HEK293 (cell line): ENCODE results near the gene MAML2.

Experiments used
- GLI2 ChIP-seq: fragments of 450-650 bp; formaldehyde crosslinking; IDR thresholded peaks from 2 replicates; pipeline ENCODE4; 2017; ENCODE audit warnings: missing biosample characterization, missing genetic modification characterization, low read depth, borderline replicate concordance
- KLF10 ChIP-seq: fragments of 450-650 bp; IDR thresholded peaks from 2 replicates; pipeline ENCODE4 v1.5.1; 2018; ENCODE audit warnings: missing biosample characterization, mild to moderate bottlenecking, missing genetic modification characterization
- PRDM2 ChIP-seq: fragments of 450-650 bp; formaldehyde crosslinking; IDR thresholded peaks from 2 replicates; pipeline ENCODE4 v1.5.1; 2016; ENCODE audit warnings: missing biosample characterization, missing genetic modification characterization, borderline replicate concordance
- TRIM28 ChIP-seq: IDR thresholded peaks from 2 replicates; pipeline ENCODE4 v1.6.1; 2011; ENCODE audit warnings: low read length, control low read depth, borderline replicate concordance
- ZIC2 ChIP-seq: fragments of 450-650 bp; formaldehyde crosslinking; IDR thresholded peaks from 2 replicates; pipeline ENCODE4 v1.5.1; 2016; ENCODE audit warnings: missing biosample characterization, missing genetic modification characterization
- ZNF112 ChIP-seq: fragments of 450-650 bp; formaldehyde crosslinking; IDR thresholded peaks from 2 replicates; pipeline ENCODE4 v1.5.0; 2017; ENCODE audit warnings: missing biosample characterization, missing genetic modification characterization
- ZNF169 ChIP-seq: fragments of 450-650 bp; formaldehyde crosslinking; IDR thresholded peaks from 2 replicates; pipeline ENCODE4 v1.5.1; 2016; ENCODE audit warnings: missing biosample characterization, missing genetic modification characterization
- ZNF184 ChIP-seq: fragments of 450-650 bp; IDR thresholded peaks from 2 replicates; pipeline ENCODE4 v1.5.1; 2018; ENCODE audit warnings: missing biosample characterization, mild to moderate bottlenecking, missing genetic modification characterization
- ZNF239 ChIP-seq: fragments of 450-650 bp; formaldehyde crosslinking; IDR thresholded peaks from 2 replicates; pipeline ENCODE4 v1.5.1; 2016; ENCODE audit warnings: missing biosample characterization, missing genetic modification characterization
- ZNF514 ChIP-seq: fragments of 450-650 bp; formaldehyde crosslinking; IDR thresholded peaks from 2 replicates; pipeline ENCODE4 v1.5.1; 2016; ENCODE audit warnings: missing biosample characterization, missing genetic modification characterization
- ZNF518A ChIP-seq: fragments of 450-650 bp; formaldehyde crosslinking; conservative IDR thresholded peaks from 2 replicates; pipeline ENCODE4 v1.5.1; 2016; ENCODE audit warnings: low read depth, missing biosample characterization, missing genetic modification characterization
- ZNF561 ChIP-seq: fragments of 450-650 bp; IDR thresholded peaks from 2 replicates; pipeline ENCODE4 v1.5.1; 2018; ENCODE audit warnings: missing biosample characterization, missing genetic modification characterization, borderline replicate concordance
- ZNF660 ChIP-seq: fragments of 450-650 bp; IDR thresholded peaks from 2 replicates; pipeline ENCODE4 v1.5.1; 2018; ENCODE audit warnings: missing biosample characterization, mild to moderate bottlenecking, missing genetic modification characterization
- ZNF792 ChIP-seq: fragments of 450-650 bp; formaldehyde crosslinking; IDR thresholded peaks from 2 replicates; pipeline ENCODE4 v1.5.1; 2016; ENCODE audit warnings: missing biosample characterization, missing genetic modification characterization
- TF ChIP-seq, protein P1 (sequence below): fragments of 450-650 bp; formaldehyde crosslinking; IDR thresholded peaks from 2 replicates; pipeline ENCODE4 v1.5.1; 2016; ENCODE audit warnings: missing biosample characterization, missing genetic modification characterization
- TF ChIP-seq, protein P2 (sequence below): fragments of 450-650 bp; formaldehyde crosslinking; IDR thresholded peaks from 2 replicates; pipeline ENCODE4 v1.5.1; 2016; ENCODE audit warnings: missing biosample characterization, missing genetic modification characterization
- TF ChIP-seq, protein P3 (sequence below): fragments of 450-650 bp; formaldehyde crosslinking; IDR thresholded peaks from 2 replicates; pipeline ENCODE4 v1.5.1; 2016; ENCODE audit warnings: missing biosample characterization, missing genetic modification characterization
- TF ChIP-seq, protein P4 (sequence below): fragments of 450-650 bp; formaldehyde crosslinking; IDR thresholded peaks from 2 replicates; pipeline ENCODE4 v1.5.1; 2016; ENCODE audit warnings: missing biosample characterization, missing genetic modification characterization
- TF ChIP-seq, protein P5 (sequence below): fragments of 450-650 bp; formaldehyde crosslinking; IDR thresholded peaks from 2 replicates; pipeline ENCODE4 v1.5.1; 2016; ENCODE audit warnings: missing biosample characterization, missing genetic modification characterization

MAML2 gene

DNA sequence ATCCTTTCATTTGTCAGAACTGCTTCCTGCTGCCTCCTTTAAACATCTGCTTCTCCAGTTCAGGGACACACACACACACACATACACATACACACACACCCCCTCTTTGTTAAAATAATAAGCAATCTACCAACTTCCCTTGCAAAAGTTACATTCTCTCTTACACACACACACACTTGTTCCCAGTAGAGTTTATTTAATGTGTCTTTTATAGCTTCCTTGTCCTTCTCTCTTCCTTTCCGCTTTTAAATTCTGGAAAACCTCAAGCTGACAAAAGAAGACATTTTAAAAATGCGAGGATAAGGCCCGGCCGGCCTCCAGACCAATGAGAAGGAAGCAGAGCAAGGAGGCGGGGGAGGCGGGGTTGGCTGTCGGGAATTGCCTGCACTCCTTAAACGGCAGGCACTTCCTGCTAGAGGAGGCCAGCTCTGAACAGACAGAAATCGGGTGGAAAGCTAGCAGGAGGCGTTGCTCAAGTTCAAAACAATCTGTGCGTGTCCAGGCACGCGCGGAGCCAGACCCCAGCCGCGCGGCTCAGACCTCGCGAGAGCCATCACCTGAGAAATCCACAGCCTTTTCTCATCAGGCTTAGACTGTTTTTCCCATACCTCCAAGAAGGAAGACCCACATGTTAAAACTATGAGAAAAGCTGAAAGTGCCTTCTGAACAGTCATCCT is 99.9 kb downstream of the MAML2 start (continued):
- TF ChIP-seq PRDM2 (tag by site-specific recombination) (no peak), ZNF561 (tag by site-specific recombination) (no peak), ZNF518A (tag by site-specific recombination) (no peak; the same call in 1 of the 2 replicates), TRIM28 (no peak; the same call in 1 of the 2 replicates), ZNF660 (tag by site-specific recombination) (peak; percentile 16; the same call in 1 of the 2 replicates), ZIC2 (0 out of 2 replicates have a peak, but pooled peaks have one; percentile 16), ZNF792 (tag by site-specific recombination) (no peak), ZNF112 (tag by site-specific recombination) (no peak), GLI2 (tag by site-specific recombination) (no peak), ZNF184 (tag by site-specific recombination) (no peak), KLF10 (tag by site-specific recombination) (0 out of 2 replicates have a peak, but pooled peaks have one; percentile 50), ZNF239 (no peak), ZNF514 (tag by site-specific recombination) (no peak), ZNF169 (tag by site-specific recombination) (no peak)
- TF ChIP-seq, protein P1, sequence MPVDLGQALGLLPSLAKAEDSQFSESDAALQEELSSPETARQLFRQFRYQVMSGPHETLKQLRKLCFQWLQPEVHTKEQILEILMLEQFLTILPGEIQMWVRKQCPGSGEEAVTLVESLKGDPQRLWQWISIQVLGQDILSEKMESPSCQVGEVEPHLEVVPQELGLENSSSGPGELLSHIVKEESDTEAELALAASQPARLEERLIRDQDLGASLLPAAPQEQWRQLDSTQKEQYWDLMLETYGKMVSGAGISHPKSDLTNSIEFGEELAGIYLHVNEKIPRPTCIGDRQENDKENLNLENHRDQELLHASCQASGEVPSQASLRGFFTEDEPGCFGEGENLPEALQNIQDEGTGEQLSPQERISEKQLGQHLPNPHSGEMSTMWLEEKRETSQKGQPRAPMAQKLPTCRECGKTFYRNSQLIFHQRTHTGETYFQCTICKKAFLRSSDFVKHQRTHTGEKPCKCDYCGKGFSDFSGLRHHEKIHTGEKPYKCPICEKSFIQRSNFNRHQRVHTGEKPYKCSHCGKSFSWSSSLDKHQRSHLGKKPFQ, result no peak
- TF ChIP-seq, protein P2, sequence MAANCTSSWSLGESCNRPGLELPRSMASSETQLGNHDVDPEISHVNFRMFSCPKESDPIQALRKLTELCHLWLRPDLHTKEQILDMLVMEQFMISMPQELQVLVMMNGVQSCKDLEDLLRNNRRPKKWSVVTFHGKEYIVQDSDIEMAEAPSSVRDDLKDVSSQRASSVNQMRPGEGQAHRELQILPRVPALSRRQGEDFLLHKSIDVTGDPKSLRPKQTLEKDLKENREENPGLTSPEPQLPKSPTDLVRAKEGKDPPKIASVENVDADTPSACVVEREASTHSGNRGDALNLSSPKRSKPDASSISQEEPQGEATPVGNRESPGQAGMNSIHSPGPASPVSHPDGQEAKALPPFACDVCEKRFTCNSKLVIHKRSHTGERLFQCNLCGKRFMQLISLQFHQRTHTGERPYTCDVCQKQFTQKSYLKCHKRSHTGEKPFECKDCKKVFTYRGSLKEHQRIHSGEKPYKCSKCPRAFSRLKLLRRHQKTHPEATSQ (tag by site-specific recombination), result no peak
- TF ChIP-seq, protein P3, sequence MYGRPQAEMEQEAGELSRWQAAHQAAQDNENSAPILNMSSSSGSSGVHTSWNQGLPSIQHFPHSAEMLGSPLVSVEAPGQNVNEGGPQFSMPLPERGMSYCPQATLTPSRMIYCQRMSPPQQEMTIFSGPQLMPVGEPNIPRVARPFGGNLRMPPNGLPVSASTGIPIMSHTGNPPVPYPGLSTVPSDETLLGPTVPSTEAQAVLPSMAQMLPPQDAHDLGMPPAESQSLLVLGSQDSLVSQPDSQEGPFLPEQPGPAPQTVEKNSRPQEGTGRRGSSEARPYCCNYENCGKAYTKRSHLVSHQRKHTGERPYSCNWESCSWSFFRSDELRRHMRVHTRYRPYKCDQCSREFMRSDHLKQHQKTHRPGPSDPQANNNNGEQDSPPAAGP (tag by site-specific recombination), result no peak
- TF ChIP-seq, protein P4, sequence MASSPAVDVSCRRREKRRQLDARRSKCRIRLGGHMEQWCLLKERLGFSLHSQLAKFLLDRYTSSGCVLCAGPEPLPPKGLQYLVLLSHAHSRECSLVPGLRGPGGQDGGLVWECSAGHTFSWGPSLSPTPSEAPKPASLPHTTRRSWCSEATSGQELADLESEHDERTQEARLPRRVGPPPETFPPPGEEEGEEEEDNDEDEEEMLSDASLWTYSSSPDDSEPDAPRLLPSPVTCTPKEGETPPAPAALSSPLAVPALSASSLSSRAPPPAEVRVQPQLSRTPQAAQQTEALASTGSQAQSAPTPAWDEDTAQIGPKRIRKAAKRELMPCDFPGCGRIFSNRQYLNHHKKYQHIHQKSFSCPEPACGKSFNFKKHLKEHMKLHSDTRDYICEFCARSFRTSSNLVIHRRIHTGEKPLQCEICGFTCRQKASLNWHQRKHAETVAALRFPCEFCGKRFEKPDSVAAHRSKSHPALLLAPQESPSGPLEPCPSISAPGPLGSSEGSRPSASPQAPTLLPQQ, result peak; percentile 71
- TF ChIP-seq, protein P5, sequence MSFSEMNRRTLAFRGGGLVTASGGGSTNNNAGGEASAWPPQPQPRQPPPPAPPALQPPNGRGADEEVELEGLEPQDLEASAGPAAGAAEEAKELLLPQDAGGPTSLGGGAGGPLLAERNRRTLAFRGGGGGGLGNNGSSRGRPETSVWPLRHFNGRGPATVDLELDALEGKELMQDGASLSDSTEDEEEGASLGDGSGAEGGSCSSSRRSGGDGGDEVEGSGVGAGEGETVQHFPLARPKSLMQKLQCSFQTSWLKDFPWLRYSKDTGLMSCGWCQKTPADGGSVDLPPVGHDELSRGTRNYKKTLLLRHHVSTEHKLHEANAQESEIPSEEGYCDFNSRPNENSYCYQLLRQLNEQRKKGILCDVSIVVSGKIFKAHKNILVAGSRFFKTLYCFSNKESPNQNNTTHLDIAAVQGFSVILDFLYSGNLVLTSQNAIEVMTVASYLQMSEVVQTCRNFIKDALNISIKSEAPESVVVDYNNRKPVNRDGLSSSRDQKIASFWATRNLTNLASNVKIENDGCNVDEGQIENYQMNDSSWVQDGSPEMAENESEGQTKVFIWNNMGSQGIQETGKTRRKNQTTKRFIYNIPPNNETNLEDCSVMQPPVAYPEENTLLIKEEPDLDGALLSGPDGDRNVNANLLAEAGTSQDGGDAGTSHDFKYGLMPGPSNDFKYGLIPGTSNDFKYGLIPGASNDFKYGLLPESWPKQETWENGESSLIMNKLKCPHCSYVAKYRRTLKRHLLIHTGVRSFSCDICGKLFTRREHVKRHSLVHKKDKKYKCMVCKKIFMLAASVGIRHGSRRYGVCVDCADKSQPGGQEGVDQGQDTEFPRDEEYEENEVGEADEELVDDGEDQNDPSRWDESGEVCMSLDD (tag by site-specific recombination), result no peak
